ENCODE data around the gene SMYD4.
"Not testable (repeated sequence)": the region's sequence is repeated elsewhere in the genome, so short reads cannot be mapped to it uniquely, and the experiment has no call there.

The SMYD4 gene

DNA sequence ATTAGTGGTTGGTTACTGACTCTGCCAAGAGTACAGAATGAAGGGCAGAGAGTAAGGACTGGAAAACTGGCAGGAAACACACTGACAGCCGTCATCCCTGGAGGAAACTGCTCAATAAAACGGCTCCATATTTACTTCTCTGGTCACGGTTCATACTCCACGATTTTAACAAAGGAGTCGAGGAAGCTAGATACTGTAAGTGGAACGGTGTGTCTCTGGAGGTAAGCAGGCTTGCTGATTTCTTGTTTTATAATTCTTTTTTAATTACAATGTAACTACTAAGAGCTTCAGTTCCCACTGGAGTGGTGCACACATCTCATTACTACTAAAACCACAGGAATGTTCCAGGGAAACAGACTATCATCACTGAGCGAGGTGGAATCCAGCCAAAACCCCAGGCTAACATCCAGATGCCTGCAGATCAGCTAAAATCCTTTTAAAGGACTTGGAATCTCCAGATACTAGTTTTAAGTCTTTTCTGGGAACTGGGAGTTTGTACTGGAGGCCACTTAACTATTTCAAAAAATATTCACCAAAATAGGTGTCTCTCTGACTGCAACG, 50.1 kb downstream of the SMYD4 start:
- peak; percentile 95 for DNase-seq

DNA sequence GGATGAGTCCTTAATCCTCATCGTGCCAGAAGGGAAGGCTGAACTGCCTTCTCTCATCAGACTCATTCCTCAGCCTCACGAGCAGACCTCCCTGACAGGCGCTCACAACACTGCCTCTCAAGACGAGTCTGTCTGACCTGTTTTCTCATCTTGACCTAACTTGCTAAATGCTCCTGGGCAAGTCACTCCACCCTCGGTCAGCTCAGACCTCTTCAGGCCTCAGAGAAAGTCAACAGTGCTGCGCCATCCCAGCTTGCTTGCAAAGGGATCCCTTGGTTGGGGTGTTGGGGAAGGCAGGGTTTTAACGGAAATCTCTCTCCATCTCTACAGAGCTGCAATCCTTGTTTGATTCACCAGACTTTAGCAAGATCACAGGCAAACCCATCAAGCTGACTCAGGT, 52.8 kb downstream of the SMYD4 start:
- DNase-seq, result no peak

DNA sequence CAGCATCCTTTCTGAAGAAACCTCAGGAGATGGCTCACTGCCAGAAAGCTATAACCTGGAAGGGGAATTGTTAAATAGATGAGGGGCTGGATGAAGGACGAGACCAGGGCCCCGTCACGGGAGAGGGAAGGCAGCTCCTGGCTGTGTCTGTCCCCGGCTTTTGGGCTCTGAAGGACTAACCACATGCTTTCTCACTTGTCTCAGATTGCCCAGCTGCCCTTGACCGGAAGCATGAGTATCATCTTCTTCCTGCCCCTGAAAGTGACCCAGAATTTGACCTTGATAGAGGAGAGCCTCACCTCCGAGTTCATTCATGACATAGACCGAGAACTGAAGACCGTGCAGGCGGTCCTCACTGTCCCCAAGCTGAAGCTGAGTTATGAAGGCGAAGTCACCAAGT, 53.4 kb downstream of the SMYD4 start:
- no peak for DNase-seq

DNA sequence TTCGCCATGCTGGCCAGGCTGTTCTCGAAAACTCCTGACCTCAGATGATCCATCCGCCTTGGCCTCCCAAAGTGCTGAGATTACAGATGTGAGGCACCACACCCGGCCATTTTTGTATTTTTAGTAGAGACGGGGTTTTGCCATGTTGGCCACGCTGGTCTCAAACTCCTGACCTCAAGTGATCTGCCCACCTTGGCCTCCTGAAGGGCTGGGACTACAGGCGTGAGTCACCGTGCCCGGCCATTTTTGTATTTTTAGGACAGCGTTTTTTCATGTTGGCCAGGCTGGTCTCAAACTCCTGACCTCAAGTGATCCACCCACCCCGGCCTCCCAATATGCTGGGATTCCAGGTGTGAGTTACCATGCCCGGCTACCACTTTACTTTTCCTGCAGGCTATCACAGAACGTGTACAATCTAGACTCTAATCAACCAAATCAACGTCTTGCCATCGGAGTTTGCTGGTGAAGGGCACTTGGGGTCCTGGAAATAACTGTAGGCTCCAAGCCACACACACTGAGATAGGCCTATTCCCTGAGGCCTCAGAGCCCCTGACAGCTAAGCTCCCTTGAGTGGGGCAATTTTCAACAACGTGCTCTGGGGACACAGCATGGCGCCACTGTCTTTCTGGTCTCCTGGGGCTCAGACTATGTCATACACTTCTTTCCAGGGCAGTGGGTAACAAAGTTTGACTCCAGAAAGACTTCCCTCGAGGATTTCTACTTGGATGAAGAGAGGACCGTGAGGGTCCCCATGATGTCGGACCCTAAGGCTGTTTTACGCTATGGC, 55.1 kb downstream of the SMYD4 start:
- DNase-seq, result no peak

DNA sequence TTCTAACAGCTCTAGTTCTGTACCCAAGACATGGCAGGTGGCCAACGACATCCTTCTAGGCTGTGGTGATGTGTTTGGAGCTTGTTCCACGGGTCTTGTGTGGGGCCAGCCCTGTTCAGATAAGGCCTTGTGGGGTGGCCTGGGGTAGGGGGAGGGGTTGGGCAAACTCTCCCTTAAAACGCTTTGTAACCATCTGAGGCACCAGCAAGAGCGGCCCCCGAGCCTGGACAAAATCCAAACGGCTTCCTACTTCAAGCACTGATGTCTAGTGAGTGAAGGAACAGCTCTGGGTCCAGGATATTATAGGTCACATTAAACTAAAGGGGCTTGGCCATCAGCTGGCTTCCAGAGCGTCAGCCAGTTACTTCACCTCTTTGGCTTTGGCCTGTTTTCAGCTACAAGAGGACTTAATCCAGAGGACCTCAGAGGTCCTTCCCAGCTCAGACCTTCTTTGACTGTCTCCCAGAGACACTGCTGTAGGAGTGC, 56.0 kb downstream of the SMYD4 start:
- DNase-seq, result no peak

DNA sequence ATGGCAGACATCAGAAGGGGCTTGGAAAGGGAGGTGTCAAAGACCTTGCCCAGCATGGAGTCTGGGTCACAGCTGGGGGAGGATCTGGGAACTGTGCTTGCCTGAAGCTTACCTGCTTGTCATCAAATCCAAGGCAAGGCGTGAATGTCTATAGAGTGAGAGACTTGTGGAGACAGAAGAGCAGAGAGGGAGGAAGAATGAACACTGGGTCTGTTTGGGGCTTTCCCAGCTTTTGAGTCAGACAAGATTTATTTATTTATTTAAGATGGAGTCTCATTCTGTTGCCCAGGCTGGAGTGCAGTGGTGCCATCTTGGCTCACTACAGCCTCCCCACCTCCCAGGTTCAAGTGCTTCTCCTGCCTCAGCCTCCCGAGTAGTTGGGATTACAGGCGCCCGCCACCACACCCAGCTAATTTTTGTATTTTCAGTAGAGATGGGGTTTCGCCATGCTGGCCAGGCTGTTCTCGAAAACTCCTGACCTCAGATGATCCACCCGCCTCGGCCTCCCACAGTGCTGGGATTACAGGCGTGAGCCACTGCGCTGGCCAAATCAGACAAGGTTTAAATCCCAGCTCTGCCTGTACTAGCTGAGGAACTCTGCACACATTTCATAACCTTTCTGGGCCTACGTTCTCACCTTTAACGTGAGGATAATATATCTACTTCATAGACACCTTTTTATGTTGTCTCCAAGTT, 56.6 kb downstream of the SMYD4 start:
- peak; percentile 41 for DNase-seq

DNA sequence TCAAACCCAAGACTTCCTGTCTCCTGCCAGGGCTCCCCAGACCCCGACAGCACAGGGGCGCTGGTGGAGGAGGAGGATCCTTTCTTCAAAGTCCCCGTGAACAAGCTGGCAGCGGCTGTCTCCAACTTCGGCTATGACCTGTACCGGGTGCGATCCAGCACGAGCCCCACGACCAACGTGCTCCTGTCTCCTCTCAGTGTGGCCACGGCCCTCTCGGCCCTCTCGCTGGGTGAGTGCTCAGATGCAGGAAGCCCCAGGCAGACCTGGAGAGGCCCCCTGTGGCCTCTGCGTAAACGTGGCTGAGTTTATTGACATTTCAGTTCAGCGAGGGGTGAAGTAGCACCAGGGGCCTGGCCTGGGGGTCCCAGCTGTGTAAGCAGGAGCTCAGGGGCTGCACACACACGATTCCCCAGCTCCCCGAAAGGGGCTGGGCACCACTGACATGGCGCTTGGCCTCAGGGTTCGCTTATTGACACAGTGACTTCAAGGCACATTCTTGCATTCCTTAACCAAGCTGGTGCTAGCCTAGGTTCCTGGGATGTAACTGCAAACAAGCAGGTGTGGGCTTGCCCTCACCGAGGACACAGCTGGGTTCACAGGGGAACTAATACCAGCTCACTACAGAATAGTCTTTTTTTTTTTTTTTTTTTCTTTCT, 59.8 kb downstream of the SMYD4 start:
- DNase-seq, result no peak

DNA sequence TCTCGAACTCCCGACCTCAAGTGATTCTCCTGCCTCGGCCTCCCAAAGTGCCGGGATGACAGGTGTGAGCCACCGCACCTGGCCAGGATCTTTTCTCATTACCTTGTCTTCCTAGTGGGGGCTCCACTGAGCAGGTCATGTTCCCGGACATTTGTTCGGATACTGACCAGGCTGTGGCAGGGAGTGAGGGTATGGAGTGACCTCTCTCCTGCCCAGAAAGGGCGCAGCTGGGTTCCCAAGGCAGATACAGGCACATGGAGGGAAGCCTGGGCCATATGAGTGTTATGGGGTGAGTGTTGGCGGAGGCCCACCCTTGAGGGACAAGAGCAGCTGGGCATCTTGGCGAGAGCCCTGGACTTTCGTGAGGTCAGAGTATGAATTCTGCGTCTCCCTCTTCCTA, 62.3 kb downstream of the SMYD4 start:
- DNase-seq, result no peak

DNA sequence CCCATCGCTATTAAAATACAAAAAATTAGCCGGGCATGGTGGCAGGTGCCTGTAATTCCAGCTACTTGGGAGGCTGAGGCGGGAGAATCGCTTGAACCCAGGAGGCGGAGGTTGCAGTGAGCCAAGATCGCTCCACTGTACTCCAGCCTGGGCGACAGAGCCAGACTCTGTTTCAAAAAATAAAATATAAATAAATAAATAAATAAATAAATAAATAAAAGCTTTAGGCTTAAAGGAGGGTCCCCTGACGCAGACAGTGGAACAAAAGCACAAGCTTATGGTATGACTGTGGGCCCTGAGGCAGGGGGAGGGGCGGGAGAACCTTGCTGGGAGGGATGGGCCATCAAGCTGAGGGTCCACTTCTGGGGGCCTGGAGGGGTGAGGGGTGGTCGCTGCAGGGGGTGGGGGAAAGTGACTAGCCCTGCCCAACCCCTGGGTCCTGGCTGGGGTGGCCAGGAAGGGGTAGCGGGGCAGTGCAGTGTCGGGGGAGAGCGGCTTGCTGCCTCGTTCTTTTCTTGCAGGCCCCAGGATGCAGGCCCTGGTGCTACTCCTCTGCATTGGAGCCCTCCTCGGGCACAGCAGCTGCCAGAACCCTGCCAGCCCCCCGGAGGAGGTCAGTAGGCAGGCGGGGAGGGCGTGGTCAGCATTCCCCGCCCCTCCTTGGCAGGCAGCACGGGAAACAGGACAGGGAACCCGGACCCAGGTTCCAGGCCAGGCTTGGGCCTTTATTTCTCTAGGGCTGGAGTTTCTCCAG, 63.1 kb downstream of the SMYD4 start:
- no peak for DNase-seq

DNA sequence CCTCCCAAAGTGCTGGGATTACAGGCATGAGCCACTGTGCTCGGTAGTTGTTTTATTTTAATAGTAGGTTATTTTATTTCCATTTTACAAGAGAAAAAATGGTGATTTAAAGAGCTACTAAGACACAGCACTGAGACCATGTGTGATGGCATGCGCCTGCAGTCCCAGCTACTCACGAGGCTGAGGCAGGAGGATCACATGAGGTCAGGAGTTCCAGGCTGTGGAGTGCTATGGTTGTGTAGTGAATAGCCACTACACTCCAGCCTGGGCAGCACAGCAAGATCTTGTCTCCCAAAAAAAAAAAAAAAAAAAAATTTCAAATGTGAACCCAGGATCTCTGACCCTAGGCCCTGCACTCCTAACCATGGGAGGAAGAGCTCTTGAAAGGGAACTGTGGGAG, 64.1 kb downstream of the SMYD4 start:
- no peak for DNase-seq

DNA sequence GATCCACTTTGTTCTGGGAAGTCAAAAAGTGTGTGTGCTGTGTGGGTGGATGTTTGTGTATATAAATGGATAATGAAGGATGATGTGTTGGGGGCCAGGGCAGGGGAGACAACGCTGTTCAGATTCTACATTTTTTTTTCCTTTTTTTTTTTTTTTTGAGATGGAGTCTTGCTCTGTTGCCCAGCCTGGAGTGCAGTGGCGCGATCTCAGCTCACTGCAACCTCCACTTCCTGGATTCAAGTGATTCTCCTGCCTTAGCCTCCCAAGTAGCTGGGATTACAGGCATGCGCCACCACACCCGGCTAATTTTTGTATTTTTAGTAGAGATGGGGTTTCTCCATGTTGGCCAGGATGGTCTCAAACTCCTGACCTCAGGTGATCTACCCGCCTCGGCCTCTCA, 65.0 kb downstream of the SMYD4 start:
- not testable (repeated sequence) for DNase-seq

DNA sequence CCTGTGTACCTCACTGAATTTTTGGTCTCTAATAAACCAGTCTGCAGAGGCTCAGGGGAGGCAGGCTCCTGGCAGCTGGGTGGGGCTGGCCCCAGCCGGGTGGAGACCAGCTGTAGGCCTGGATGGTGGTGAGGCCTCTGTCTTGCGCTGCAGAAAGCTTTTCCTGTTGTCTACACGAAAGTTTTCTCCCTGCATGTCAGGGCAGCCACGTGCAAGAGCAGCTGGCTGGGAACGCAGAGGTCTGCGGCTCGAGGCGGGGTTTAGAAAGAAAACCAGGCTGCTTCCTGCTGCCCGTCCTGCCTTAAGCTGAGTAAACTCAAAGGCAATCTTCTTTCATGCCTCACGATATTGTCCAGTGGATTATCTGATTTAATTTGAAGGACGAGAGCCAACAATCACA, 65.4 kb downstream of the SMYD4 start:
- peak; percentile 50 for DNase-seq

DNA sequence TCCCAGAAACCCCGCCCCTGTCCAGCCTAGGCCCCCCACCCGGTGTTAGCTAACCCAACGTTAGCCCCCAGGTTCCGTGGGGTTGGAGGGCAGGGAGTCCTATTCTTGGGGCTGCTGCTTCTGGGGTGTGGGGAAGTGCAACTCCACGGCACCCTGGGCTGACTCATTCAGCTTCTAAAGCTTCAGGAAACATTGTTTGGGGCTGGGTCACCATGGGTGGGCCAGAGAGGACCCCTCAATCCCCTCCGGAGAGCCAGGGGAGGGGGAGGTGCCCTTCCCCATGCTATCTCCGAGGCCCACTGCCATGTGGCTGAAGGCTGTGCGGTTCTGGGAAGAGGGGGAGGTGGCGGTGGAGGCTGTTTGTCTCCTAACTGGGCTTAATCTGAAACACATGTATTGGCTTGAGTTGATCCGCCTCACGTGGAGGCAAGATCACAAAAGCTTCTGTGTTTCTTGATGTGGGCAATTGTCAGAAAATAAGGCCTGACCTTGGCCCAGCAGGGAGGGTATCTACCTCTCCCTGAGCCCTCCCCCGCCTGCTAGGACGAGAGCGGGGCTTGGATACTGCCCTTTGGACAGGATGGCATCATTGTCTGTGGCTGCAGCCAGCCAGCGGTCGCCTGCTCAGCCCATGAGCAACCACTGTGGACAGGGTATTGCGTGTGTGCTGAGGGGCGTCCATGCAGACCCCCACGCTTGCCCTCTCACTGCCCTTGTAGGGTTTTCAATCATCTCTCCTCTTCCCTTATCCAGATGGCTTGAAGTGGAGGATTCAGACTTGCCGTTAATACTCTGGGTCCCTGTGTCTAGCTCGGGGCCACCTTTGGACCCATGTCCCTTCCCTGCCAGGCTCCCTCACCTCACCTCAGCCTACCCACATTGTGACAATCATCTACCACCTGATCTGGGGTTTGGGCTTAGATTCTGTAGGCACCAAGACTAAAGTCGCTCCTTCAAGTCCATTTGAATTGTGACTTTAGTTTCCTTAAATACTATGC, 66.5 kb downstream of the SMYD4 start:
- peak; percentile 51 for DNase-seq

DNA sequence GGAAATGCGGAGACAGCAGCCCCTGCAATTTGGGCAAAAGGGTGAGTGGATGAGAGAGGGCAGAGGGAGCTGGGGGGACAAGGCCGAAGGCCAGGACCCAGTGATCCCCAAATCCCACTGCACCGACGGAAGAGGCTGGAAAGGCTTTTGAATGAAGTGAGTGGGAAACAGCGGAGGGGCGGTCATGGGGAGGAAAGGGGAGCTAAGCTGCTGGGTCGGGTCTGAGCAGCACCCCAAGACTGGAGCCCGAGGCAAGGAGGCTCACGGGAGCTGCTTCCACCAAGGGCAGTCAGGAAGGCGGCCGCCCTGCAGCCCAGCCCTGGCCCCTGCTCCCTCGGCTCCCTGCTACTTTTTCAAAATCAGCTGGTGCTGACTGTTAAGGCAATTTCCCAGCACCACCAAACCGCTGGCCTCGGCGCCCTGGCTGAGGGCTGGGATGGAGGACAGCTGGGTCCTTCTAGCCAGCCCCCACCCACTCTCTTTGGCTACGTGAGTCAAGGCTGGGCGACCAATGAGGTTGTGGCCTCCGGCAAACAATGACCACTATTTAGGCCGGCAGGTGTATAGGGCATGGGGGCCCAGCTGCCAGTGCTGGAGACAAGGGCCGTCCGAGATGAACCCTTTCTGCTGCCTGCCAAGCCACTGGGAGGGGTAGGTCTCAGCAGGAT, 67.3 kb downstream of the SMYD4 start:
- DNase-seq, result no peak

DNA sequence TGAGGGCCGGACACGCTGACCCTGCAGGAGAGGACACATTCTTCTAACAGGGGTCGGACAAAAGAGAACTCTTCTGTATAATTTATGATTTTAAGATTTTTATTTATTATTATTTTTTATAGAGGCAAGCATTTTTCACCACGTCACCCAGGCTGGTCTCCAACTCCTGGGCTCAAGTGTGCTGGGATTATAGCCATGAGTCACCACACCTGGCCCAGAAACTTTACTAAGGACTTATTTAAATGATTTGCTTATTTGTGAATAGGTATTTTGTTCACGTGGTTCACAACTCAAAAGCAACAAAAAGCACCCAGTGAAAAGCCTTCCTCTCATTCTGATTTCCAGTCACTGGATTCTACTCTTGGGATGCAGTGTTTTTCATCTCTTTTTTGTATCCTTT, 70.2 kb downstream of the SMYD4 start:
- no peak for DNase-seq

DNA sequence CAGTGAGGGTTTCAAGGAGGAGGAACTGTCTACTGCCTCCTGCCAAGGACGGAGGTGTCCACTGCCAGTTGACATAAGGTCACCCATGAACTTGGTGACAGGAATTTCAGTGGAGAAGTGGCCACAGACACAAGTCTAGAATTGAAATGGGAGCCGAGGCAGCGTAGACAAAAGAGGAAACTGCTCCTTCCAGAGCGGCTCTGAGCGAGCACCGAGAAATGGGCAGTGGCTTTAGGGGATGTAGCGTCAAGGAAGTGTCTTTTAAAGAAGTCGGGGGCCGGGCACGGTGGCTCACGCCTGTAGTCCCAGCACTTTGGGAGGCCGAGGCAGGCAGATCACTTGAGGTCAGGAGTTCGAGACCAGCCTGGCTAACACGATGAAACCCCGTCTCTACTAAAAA, 70.9 kb downstream of the SMYD4 start:
- DNase-seq, result no peak

DNA sequence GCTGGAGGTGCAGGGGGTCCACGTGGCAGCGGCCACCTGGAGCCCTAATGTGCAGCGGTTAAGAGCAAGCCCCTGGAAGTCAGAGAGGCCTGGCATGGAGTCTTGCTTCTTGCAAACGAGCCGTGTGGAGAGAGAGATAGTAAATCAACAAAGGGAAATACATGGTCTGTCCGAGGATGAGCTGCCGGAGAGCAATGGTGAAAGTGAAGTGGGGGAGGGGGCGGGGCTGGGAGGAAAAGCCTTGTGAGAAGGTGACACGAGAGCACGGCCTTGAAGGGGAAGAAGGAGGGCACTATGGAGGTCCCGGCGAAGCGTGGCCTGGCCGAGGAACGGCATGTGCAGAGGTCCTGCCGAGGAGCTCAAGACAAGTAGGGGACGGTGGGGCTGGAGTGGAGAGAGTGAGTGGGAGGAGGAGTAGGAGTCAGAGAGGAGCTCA, 73.9 kb downstream of the SMYD4 start:
- DNase-seq, result no peak

DNA sequence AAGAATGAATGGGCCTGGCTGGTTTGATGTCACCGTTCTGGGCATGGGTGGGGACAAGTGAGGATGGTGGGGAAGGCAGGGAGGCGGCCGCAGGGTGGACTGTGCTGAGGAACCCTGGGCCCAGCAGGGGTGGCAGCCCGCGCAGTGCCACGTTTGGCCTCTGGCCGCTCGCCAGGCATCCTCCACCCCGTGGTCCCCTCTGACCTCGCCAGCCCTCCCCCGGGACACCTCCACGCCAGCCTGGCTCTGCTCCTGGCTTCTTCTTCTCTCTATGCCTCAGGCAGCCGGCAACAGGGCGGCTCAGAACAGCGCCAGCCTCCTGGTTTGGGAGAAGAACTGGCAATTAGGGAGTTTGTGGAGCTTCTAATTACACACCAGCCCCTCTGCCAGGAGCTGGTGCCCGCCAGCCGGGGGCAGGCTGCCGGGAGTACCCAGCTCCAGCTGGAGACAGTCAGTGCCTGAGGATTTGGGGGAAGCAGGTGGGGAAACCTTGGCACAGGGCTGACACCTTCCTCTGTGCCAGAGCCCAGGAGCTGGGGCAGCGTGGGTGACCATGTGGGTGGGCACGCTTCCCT, 74.4 kb downstream of the SMYD4 start:
- DNase-seq, result no peak

DNA sequence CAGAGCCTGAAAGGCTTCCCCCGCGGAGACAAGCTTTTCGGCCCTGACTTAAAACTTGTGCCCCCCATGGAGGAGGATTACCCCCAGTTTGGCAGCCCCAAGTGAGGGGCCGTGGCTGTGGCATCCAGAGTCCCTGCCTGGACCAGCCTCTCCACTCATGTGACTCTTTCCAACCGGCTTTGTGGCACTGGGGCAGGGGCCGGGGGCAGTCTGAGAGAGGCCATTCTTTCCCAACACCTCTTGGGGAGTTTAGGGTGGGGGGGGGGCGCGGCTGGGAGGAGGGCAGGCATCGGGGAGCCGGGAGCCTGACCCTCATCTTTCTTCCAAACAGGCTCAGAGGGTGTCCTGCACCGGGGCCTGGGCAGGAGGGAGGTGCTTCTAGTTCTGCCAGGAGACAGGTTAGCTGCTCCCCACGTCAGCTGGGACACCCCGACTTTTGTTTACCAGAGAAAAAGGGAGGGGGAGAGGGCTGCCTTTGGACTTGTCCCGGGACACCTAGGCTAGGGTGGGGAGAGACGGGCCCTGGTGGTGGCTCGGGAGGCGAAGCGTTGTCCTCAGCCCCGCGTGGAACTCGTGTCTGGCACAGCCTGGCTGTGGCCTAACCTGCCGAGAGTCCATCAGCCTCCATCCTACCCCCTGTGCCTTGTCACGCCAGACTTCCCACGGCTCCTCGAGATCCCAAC, 75.1 kb downstream of the SMYD4 start:
- DNase-seq, result no peak
